Central memory CD8-positive, alpha-beta T cell (primary cell): ENCODE data around the gene CHRNB2.
A peak's percentile ranks its signal among the peaks of the same experiment; 100 is the strongest.
"Not testable (repeated sequence)": the region's sequence is repeated elsewhere in the genome, so short reads cannot be mapped to it uniquely, and the experiment has no call there.

ENCODE experiments used
- ATAC-seq: fragments of 150-1000 bp; cut with Tn5 transposase; replicated peaks from 2 replicates; pipeline ENCODE4 v1.10.0; 2022; ENCODE audit warnings: mild to moderate bottlenecking, moderate FRiP score, moderate number of reproducible peaks; ENCODE audit not compliant: poor library complexity, severe bottlenecking; ENCODE audit errors: extremely low read depth
- DNase-seq, 2 donors: peaks; one replicate each; pipeline ENCODE4 v3.0.0; 2021; ENCODE audit warnings: low spot score in 2 of 2
- H3K27ac Mint-ChIP-seq: one replicate; pipeline ENCODE4 v1.8.0; 2022; ENCODE audit warnings: low read depth, mild to moderate bottlenecking, moderate library complexity, mixed read lengths
- H3K27me3 Mint-ChIP-seq: one replicate; pipeline ENCODE4 v1.8.0; 2022; ENCODE audit warnings: mixed read lengths
- H3K36me3 Mint-ChIP-seq: one replicate; pipeline ENCODE4 v1.8.0; 2022; ENCODE audit warnings: mild to moderate bottlenecking, moderate library complexity, mixed read lengths; ENCODE audit not compliant: insufficient read depth
- H3K4me1 Mint-ChIP-seq: one replicate; pipeline ENCODE4 v1.8.0; 2022; ENCODE audit warnings: mixed read lengths
- H3K4me3 Mint-ChIP-seq: one replicate; pipeline ENCODE4 v1.8.0; 2022; ENCODE audit warnings: mild to moderate bottlenecking, moderate library complexity, mixed read lengths
- H3K9me3 Mint-ChIP-seq: one replicate; pipeline ENCODE4 v1.8.0; 2022; ENCODE audit warnings: mixed read lengths

The CHRNB2 gene

GRCh38 chr1:154567386-154568156 lies at the start of gene CHRNB2:
Gene CHRNB2 (plus strand): TSS chr1:154567778. CDS start chr1:154568045, 267 bp downstream.
- Mint-ChIP-seq H3K4me1 (peaks cover 11% of the 10 kb centered on the region), H3K36me3 (peaks cover 3% of the 10 kb centered on the region), H3K9me3 (no peaks in the 10 kb centered on the region), H3K4me3 (no peak within 1 kb of the TSS), H3K27me3 (peaks cover 51% of the 10 kb centered on the region), H3K27ac (no peak within 1 kb of the TSS)
- DNase-seq (peak; percentile 61 to 65), ATAC-seq (peak; percentile 92)

GRCh38 chr1:154519591-154519991 lies 48.0 kb upstream of the CHRNB2 start:
- H3K27ac Mint-ChIP-seq, result no peak overlapping the region
- H3K4me1 Mint-ChIP-seq, result no peaks in the 10 kb centered on the region
- H3K9me3 Mint-ChIP-seq, result no peaks in the 10 kb centered on the region
- ATAC-seq, result no peak
- no peak for DNase-seq
- H3K4me3 Mint-ChIP-seq, result no peak overlapping the region
- no peaks in the 10 kb centered on the region for H3K36me3 Mint-ChIP-seq
- peaks cover 47% of the 10 kb centered on the region for H3K27me3 Mint-ChIP-seq

- Mint-ChIP-seq H3K27ac (no peak overlapping the region), H3K4me1 (no peaks in the 10 kb centered on the region), H3K9me3 (no peaks in the 10 kb centered on the region), H3K27me3 (peaks cover 43% of the 10 kb centered on the region), H3K36me3 (no peaks in the 10 kb centered on the region), H3K4me3 (no peak overlapping the region)
- ATAC-seq, result no peak
- no peak for DNase-seq
Measured at GRCh38 chr1:154520333-154520732, 47.2 kb upstream of the CHRNB2 start.

GRCh38 chr1:154521695-154522094 lies 45.9 kb upstream of the CHRNB2 start:
- Mint-ChIP-seq H3K27me3 (peaks cover 29% of the 10 kb centered on the region), H3K27ac (no peak overlapping the region), H3K9me3 (no peaks in the 10 kb centered on the region), H3K4me3 (no peak overlapping the region), H3K4me1 (no peaks in the 10 kb centered on the region), H3K36me3 (no peaks in the 10 kb centered on the region)
- no peak for DNase-seq
- no peak for ATAC-seq

GRCh38 chr1:154524881-154525280 lies 42.7 kb upstream of the CHRNB2 start:
- Mint-ChIP-seq H3K4me3 (no peak overlapping the region), H3K36me3 (peaks cover 1% of the 10 kb centered on the region), H3K9me3 (no peaks in the 10 kb centered on the region), H3K27ac (no peak overlapping the region), H3K4me1 (no peaks in the 10 kb centered on the region), H3K27me3 (peaks cover 23% of the 10 kb centered on the region)
- DNase-seq (no peak), ATAC-seq (no peak)

- peaks cover 1% of the 10 kb centered on the region for H3K36me3 Mint-ChIP-seq
- no peak overlapping the region for H3K27ac Mint-ChIP-seq
- DNase-seq, result no peak
- no peaks in the 10 kb centered on the region for H3K4me1 Mint-ChIP-seq
- H3K9me3 Mint-ChIP-seq, result no peaks in the 10 kb centered on the region
- no peak overlapping the region for H3K4me3 Mint-ChIP-seq
- no peak for ATAC-seq
- peaks cover 14% of the 10 kb centered on the region for H3K27me3 Mint-ChIP-seq
Measured at GRCh38 chr1:154527192-154527591, 40.4 kb upstream of the CHRNB2 start.

DNA sequence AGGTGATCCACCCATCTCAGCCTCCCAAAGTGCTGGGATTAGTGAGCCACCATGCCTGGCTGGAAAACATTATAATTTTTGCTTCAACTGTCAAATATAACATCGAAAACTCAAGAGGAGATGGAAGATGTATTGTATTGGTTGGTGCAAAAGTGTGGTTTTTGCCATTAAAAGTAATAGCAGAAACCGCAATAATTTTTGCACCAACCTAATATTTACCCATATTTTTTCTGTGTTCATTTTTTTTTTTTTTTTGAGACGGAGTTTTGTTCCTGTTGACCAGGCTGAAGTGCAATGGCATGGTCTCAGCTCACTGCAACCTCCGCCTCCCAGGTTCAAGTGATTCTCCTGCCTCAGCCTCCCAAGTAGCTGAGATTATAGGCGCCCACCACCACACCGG lies 38.3 kb upstream of the CHRNB2 start:
- Mint-ChIP-seq H3K27me3 (peaks cover 4% of the 10 kb centered on the region), H3K27ac (no peak overlapping the region), H3K36me3 (peaks cover 1% of the 10 kb centered on the region), H3K4me1 (no peaks in the 10 kb centered on the region), H3K9me3 (no peaks in the 10 kb centered on the region), H3K4me3 (no peak overlapping the region)
- no peak for DNase-seq
- no peak for ATAC-seq

GRCh38 chr1:154531950-154532349 lies 35.6 kb upstream of the CHRNB2 start:
- H3K27me3 Mint-ChIP-seq, result peaks cover 26% of the 10 kb centered on the region
- DNase-seq, ATAC-seq: not testable (repeated sequence)

GRCh38 chr1:154533952-154534844 lies 33.4 kb upstream of the CHRNB2 start:
- Mint-ChIP-seq H3K4me3 (no peak overlapping the region), H3K27me3 (peaks cover 37% of the 10 kb centered on the region), H3K4me1 (no peaks in the 10 kb centered on the region), H3K9me3 (no peaks in the 10 kb centered on the region), H3K27ac (no peak overlapping the region), H3K36me3 (peaks cover 1% of the 10 kb centered on the region)
- DNase-seq (no peak), ATAC-seq (no peak)

More at GRCh38 chr1:154531950-154532349, 35.6 kb upstream of the CHRNB2 start:
- not testable (repeated sequence) for H3K4me3 Mint-ChIP-seq, H3K36me3 Mint-ChIP-seq, H3K4me1 Mint-ChIP-seq, H3K9me3 Mint-ChIP-seq, H3K27ac Mint-ChIP-seq

GRCh38 chr1:154536570-154536969 lies 31.0 kb upstream of the CHRNB2 start:
- ATAC-seq (no peak), DNase-seq (no peak)
- Mint-ChIP-seq H3K9me3 (no peaks in the 10 kb centered on the region), H3K27ac (no peak overlapping the region), H3K36me3 (no peaks in the 10 kb centered on the region), H3K27me3 (peaks cover 60% of the 10 kb centered on the region), H3K4me1 (no peaks in the 10 kb centered on the region), H3K4me3 (no peak overlapping the region)

DNA sequence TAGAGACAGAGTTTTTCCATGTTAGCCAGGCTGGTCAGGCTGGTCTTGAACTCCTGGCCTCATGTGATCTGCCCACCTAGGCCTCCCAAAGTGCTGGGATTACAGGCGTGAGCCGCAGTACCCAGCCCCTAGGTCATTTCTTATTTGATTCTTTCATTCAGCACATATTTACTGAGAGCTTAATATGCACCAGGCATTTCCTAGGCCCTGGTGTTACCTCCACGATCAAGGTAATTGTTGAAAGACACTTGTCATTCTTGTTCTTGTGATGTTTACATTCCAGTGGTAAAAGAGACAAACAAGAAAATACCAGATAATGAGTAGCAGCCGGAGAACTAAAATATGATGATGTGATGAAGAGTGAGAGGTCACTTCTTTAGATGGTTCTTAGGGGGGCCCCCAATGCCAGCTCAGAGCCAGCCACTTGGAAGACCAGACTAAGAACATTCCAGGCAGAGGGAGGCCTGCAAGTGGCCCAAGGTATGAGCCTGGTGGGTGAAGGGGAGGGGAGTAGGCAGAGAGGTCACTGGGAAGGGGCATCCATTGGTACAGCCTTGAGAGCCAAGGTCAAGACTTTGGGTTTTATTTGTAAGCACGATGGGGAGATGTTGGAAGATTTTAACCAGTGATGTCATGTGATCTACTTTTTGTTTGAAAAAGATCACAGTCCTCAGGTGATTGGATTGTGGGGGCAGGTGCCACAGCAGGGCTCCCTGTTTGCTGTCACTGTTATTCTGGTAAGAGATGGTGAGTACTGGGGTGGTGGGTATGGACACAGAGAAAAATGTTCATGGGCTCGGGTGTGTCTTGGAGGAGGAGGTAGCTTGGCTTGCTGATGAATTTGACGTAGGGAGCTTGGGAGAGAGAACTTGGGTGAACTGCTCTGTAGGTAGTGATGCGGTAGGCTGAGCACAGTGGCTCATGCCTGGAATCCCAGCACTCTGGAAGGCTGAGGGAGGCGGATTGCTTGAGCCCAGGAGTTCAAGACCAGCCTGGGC lies 27.8 kb upstream of the CHRNB2 start:
- no peak for ATAC-seq
- Mint-ChIP-seq H3K36me3 (no peaks in the 10 kb centered on the region), H3K27ac (no peak overlapping the region)

GRCh38 chr1:154541231-154541630 lies 26.3 kb upstream of the CHRNB2 start:
- Mint-ChIP-seq H3K4me3 (no peak overlapping the region), H3K36me3 (no peaks in the 10 kb centered on the region), H3K9me3 (no peaks in the 10 kb centered on the region), H3K4me1 (no peaks in the 10 kb centered on the region), H3K27me3 (peaks cover 46% of the 10 kb centered on the region), H3K27ac (no peak overlapping the region)
- ATAC-seq (no peak), DNase-seq (no peak)

More for the DNA sequence above, 27.8 kb upstream of the CHRNB2 start:
- peaks cover 60% of the 10 kb centered on the region for H3K27me3 Mint-ChIP-seq
- no peak for DNase-seq
- H3K9me3 Mint-ChIP-seq, result no peaks in the 10 kb centered on the region
- H3K4me3 Mint-ChIP-seq, result no peak overlapping the region
- H3K4me1 Mint-ChIP-seq, result no peaks in the 10 kb centered on the region
